ENCODE data around the gene LY6G6C.

Gene LY6G6C

DNA sequence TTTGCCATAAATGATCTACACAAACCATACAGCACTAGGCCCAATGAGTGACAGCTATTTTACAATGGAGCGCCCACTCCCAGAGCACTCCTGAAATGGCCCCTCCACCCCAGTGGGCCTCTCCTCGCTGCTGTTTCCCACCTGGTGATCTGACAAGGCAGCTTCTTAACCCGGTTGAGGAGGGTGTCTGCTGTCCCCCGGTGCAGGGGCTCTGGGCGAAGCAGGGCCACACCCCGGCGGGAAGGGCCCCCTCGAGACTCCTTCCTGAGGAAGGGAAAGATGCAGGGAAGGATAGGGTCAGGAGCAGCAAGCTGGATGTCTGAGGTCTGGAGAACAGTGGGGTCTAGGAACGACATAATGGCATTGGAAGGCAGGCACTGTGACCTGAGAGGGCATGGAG is 28.7 kb downstream of the LY6G6C start:
- no peak for DNase-seq (ENCODE audit: low read depth)
- TF ChIP-seq, protein P1, sequence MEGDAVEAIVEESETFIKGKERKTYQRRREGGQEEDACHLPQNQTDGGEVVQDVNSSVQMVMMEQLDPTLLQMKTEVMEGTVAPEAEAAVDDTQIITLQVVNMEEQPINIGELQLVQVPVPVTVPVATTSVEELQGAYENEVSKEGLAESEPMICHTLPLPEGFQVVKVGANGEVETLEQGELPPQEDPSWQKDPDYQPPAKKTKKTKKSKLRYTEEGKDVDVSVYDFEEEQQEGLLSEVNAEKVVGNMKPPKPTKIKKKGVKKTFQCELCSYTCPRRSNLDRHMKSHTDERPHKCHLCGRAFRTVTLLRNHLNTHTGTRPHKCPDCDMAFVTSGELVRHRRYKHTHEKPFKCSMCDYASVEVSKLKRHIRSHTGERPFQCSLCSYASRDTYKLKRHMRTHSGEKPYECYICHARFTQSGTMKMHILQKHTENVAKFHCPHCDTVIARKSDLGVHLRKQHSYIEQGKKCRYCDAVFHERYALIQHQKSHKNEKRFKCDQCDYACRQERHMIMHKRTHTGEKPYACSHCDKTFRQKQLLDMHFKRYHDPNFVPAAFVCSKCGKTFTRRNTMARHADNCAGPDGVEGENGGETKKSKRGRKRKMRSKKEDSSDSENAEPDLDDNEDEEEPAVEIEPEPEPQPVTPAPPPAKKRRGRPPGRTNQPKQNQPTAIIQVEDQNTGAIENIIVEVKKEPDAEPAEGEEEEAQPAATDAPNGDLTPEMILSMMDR (IDR thresholded peaks at IDR 0.05; ENCODE audit: insufficient read depth, low read depth, low read length, missing control alignments), result no peak
- H3K4me3 ChIP-seq (ENCODE audit: low read depth, low read length), result no peak overlapping the region

DNA sequence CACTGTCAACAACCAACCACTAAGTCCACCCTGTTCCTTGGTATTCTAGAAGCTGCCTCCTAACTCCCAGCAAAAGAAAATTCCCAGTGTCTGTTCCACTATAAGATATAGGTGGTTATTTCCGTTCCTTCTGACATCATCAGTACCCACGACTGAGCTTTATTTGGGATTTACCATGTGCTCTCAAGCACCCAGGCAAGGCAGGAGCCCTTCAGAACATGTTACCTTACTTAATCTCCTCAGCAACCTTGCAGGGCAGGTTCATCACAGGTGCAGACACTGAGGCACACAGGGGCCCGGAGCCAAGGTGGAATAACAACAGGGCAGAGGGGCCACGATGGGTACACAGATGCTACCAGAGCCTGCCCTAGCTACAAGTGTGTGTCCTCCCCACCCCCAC is 29.2 kb downstream of the LY6G6C start:
- DNase-seq (ENCODE audit: low read depth), result no peak
- H3K4me3 ChIP-seq (ENCODE audit: low read depth, low read length), result no peak overlapping the region
- TF ChIP-seq, protein P1 (IDR thresholded peaks at IDR 0.05; ENCODE audit: insufficient read depth, low read depth, low read length, missing control alignments), result no peak

DNA sequence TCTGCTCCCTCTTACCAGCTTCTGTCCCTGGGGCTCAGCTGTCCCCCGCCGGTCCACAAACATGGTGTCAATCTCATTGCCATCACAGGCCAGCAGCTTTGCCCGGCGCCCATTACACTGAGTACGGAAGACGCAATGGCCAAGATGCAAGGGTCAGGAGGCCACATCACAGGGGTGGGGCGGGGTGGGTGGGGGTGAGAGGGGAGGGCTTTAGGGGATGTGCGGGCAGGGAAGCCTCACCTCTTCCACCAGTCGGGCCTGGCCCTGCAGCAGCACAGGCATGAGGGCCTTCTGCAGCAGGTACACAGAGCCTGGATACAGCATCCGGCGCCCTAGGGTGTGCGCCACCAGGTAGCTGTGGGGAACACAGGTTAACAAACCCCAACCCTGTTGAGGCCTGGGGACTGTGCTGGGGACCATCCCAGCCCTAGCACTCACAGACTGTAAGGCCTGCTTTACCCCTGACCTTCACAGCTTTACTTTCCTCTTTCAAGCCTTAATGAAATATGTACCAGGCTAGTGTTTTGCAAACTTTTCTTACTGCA is 29.9 kb downstream of the LY6G6C start:
- TF ChIP-seq, protein P1 (IDR thresholded peaks at IDR 0.05; ENCODE audit: insufficient read depth, low read depth, low read length, missing control alignments), result no peak

DNA sequence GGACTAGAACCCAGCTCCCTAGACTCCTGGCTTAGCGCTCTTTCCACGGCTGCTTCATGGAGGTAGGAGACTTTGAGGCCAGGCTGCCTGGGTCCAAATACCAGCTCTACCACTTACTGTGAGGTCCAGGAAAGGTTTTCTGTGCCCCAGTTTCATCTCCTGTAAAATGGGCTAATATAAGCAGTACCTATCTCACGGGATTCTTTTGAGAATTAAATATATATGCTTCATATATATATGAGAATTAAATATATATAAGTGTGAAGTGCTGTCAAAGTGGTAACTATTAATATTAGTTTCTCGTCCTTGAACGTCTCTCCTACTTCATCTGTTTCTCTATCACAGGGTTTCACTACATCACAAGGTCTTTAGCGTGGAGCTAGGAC is 30.5 kb downstream of the LY6G6C start:
- H3K4me3 ChIP-seq (ENCODE audit: low read depth, low read length), result no peak overlapping the region
- DNase-seq (ENCODE audit: low read depth), result no peak
- TF ChIP-seq, protein P1 (IDR thresholded peaks at IDR 0.05; ENCODE audit: insufficient read depth, low read depth, low read length, missing control alignments), result no peak

More for the DNA sequence above, 29.9 kb downstream of the LY6G6C start:
- no peak for DNase-seq (ENCODE audit: low read depth)
- H3K4me3 ChIP-seq (ENCODE audit: low read depth, low read length), result no peak overlapping the region

- TF ChIP-seq, protein P1 (IDR thresholded peaks at IDR 0.05; ENCODE audit: insufficient read depth, low read depth, low read length, missing control alignments), result no peak
- H3K4me3 ChIP-seq (ENCODE audit: low read depth, low read length), result no peak overlapping the region
- DNase-seq (ENCODE audit: low read depth), result no peak
Observed at GRCh38 chr6:31690231-31691077, 31.1 kb downstream of the LY6G6C start.

DNA sequence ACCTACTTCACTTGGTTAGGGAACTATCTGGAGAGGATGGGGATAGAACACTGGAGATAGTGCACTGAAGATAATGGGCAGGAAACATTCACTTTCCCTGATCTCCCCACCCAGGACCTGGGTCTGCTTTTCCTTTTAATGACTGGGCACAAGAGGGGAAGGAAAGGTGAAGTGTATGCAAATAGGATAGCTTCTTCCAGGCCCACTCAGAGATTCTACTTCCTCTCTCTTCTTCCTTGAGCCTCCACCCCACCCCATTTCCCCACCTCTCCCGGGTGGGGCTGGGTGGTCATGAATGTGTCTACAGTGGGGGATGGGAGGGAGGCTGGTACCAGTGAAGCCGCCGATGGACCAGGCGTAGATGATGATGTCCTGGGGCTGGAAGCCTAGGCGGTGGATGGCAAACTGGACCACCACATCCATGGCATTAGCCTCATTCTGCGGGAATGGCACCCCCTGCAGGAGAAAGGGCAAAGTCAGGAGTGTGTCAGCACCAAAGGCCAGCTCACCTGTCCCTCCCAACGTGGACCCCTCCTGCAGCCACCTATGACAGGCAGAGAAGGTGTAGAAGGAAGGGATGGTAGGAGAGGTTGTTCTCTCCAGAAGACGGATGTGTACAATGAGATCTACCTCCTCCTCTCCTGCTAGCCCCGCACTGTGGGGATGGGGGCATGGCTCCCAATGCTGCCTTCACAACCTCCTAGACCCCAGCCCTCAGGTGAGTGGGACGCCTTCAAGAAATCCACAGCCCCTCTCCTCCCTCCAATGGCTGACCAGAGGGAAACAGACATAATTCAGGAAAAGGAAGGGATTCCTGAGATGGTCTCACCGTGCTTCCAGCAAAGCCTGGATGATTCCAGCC is 32.1 kb downstream of the LY6G6C start:
- H3K4me3 ChIP-seq (ENCODE audit: low read depth, low read length), result no peak overlapping the region
- TF ChIP-seq, protein P1 (IDR thresholded peaks at IDR 0.05; ENCODE audit: insufficient read depth, low read depth, low read length, missing control alignments), result peak; percentile 52
- DNase-seq (ENCODE audit: low read depth), result no peak
